ENCODE measurements around the gene LRRC74A. TPM values are rescaled to one million over a fixed set of nuclear protein-coding genes. Genes with fewer than 3 reads are reported as not detected.

The LRRC74A gene
- total RNA-seq, 4 donors from 2014 or later: not detected

DNA sequence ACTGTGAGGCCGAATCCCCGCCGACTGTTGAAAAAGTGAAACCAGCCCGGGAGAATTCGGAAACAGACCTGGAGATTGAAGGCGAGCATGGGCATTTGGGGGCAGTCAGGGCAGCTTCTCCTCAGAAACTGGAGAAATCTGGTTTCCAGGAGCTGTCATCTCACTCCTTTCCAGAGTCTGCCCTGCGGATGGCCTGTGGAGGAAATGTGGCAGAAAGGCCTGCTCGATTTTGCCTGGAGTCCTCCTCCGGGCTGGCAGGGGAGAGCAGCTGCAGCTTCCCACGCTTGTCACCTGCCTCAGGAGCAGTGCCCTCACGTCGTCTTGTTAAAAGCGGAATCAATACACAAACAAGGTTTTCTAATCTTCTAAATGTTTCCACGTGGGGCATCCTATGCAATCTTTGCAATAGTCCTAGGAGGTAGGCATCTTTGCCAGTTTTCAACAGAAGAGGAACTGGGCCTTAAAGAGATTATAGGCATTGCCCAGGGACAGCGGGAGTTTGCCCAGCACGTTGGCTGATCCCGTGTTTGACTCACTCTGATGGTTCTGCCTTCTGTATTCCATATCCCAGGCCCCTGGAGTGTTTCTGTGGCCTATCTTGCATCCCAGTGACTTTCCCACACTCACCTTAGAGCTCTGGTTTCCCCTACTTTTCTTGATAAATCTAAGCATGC, 2.3 kb downstream of the LRRC74A start:
- no peak overlapping the region for H3K4me3 ChIP-seq (ENCODE audit: low read depth, poor library complexity, severe bottlenecking)
- DNase-seq (ENCODE audit: low spot score in 2 of 2): no peak
- intact Hi-C loops (cut with DNase I; ENCODE audit: low total_unique reads): no loop called here
- no peak for TF ChIP-seq CTCF (IDR thresholded peaks at IDR 0.05)
- no peak for TF ChIP-seq POLR2A (IDR thresholded peaks at IDR 0.05)
- WGBS, 2 donors: 56 to 67% methylated on average over 17 of the region's 17 CpGs

DNA sequence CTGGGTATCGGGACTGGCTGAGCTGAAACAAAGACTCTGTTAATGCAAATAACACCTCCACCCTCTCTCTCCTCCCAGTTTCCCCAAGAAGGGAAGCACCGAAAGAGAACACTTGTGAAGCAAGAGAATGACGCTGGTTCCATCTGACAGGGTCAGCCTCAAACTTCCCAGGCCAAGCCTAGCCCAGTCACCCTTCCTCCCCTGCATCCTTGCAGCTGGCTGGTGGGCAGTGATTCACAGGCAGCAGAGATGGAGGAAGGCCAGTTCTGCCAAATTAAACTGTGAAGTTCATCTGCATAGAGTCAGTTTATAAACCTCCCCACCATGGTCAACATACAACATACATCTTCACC, 2.8 kb downstream of the LRRC74A start:
- no peak overlapping the region for H3K4me3 ChIP-seq (ENCODE audit: low read depth, poor library complexity, severe bottlenecking)
- 62 to 84% methylated on average over 3 of the region's 3 CpGs for WGBS, 2 donors
- TF ChIP-seq POLR2A (IDR thresholded peaks at IDR 0.05): no peak
- DNase-seq (ENCODE audit: low spot score in 2 of 2): no peak
- intact Hi-C loops (cut with DNase I; ENCODE audit: low total_unique reads): no loop called here

- no peak for DNase-seq (ENCODE audit: low spot score in 2 of 2)
- no peak overlapping the region for H3K4me3 ChIP-seq (ENCODE audit: low read depth, poor library complexity, severe bottlenecking)
- intact Hi-C loops (cut with DNase I; ENCODE audit: low total_unique reads): no loop called here
- no peak for TF ChIP-seq CTCF (IDR thresholded peaks at IDR 0.05)
- no peak for TF ChIP-seq POLR2A (IDR thresholded peaks at IDR 0.05)
- 47 to 56% methylated on average over 7 of the region's 7 CpGs for WGBS, 2 donors
These were observed 3.6 kb downstream of the LRRC74A start for GRCh38 chr14:76829650-76830421.

GRCh38 chr14:76830556-76830955, 4.3 kb downstream of the LRRC74A start:
- TF ChIP-seq POLR2A (IDR thresholded peaks at IDR 0.05) (no peak), CTCF (IDR thresholded peaks at IDR 0.05) (no peak)
- H3K4me3 ChIP-seq (ENCODE audit: low read depth, poor library complexity, severe bottlenecking): no peak overlapping the region
- intact Hi-C loops (cut with DNase I; ENCODE audit: low total_unique reads): no loop called here
- whole genome bisulfite sequencing, 2 donors: 92 to 95% methylated on average over 4 of the region's 4 CpGs
- DNase-seq (ENCODE audit: low spot score in 2 of 2): no peak

DNA sequence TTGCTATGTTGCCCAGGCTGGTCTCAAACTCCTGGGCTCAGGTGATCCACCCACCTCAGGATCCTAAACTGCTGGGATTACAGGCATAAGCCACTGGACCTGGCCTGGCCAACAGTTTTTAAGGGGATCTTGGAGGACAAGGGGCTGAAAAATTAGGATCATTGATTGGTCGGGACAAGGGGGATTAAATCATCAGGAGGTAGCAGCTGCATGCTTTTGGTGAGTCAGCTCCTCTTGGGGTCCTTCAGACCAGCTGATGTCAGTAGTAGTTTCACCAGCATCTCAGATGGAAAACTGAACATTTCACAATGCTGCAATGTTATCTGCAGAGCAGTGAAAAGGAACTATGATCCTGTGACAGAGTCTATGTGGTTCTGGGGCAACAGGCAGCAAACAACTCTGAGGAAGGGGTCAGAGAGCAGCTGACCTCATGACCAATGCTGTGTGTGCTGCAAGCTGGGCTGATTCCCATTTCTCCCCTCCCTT, 6.3 kb downstream of the LRRC74A start:
- 88 to 94% methylated on average over 1 of the region's 1 CpG for WGBS, 2 donors
- no peak for TF ChIP-seq POLR2A (IDR thresholded peaks at IDR 0.05)
- peak in 1 of 3 donors; percentile 9 for TF ChIP-seq CTCF (IDR thresholded peaks at IDR 0.05)
- intact Hi-C loops (cut with DNase I; ENCODE audit: low total_unique reads): no loop called here
- DNase-seq (ENCODE audit: low spot score in 2 of 2): no peak
- H3K4me3 ChIP-seq (ENCODE audit: low read depth, poor library complexity, severe bottlenecking): no peak overlapping the region

DNA sequence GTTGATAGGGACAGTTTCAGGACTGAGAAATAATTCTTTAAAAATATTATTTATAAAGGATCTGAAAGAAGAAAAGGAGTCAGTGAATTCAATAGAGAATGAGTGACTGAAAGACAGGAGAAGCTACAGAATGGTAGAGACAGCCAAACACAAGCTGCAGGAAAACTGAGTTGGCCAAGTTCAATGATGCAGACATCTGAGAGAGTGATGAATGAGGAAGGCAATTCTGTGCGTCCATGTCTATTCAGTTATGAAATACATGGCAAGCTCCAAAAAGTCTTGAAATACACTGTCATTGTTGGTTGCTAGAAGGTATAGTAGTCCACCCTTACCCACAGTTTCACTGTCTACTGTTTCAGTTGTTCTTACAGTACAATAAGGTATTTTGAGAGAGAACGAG, 6.8 kb downstream of the LRRC74A start:
- intact Hi-C loops (cut with DNase I; ENCODE audit: low total_unique reads): no loop called here
- TF ChIP-seq CTCF (IDR thresholded peaks at IDR 0.05) (no peak), POLR2A (IDR thresholded peaks at IDR 0.05) (no peak)
- no peak overlapping the region for H3K4me3 ChIP-seq (ENCODE audit: low read depth, poor library complexity, severe bottlenecking)
- DNase-seq (ENCODE audit: low spot score in 2 of 2): no peak
- WGBS, 2 donors: 90 to 91% methylated on average over 2 of the region's 2 CpGs

Data from lower leg skin (tissue), 4 donors.